Breast epithelium (tissue), 4 donors: Measurements from ENCODE around the gene FCHSD2. TPM values are rescaled to one million over a fixed set of nuclear protein-coding genes. Genes with fewer than 3 reads are reported as not detected.

Experiments
- DNase-seq, 2 donors: peaks; one replicate each; pipeline ENCODE4 v3.0.0-alpha.2; 2019; ENCODE audit warnings: low spot score in 2 of 2
- H3K27ac ChIP-seq, 2 donors: fragments of 200-600 bp; sonication (generic) in 1 of 2; one replicate each; pipeline ENCODE4 v1.5.1; 2016 to 2019; ENCODE audit warnings: mild to moderate bottlenecking in 1 of 2
- H3K27me3 ChIP-seq, 2 donors: fragments of 200-600 bp; sonication (generic) in 1 of 2; one replicate each; pipeline versions ENCODE4 v1.5.1 to v1.6.0; 2017 to 2019; ENCODE audit warnings: control low read depth in 1 of 2, mild to moderate bottlenecking in 1 of 2
- H3K36me3 ChIP-seq: fragments of 200-600 bp; one replicate; pipeline ENCODE4 v1.5.1; 2019
- H3K4me1 ChIP-seq, 2 donors: fragments of 200-600 bp; sonication (generic); one replicate each; pipeline ENCODE4 v1.5.1; 2016 to 2019; ENCODE audit warnings: control low read depth in 1 of 2
- H3K4me3 ChIP-seq, 3 donors: fragments of 200-600 bp; sonication (generic); 1 replicate in 2 of 3; 2 replicates in 1 of 3; pipeline ENCODE4 v1.5.1; 2016 to 2019; ENCODE audit warnings: mild to moderate bottlenecking in 3 of 3, moderate library complexity in 2 of 3
- H3K9me3 ChIP-seq, 2 donors: fragments of 200-600 bp; sonication (generic) in 1 of 2; one replicate each; pipeline ENCODE4 v1.5.1; 2016 to 2019; ENCODE audit warnings: control low read depth in 1 of 2
- POLR2A ChIP-seq: fragments of 450-650 bp; IDR thresholded peaks from one replicate; pipeline ENCODE4 v1.6.1; 2016; ENCODE audit warnings: antibody characterized with exemption, mild to moderate bottlenecking, moderate library complexity
- POLR2AphosphoS5 ChIP-seq, 3 donors: sonication (generic); formaldehyde crosslinking; IDR thresholded peaks; one replicate each; pipeline ENCODE4 v1.6.1; 2017; ENCODE audit warnings: antibody characterized with exemption in 3 of 3
- intact Hi-C: fragments of 100-400 bp; cut with DNase I; formaldehyde crosslinking; loops from one replicate; pipeline ENCODE4 v1.15.1; 2023; ENCODE audit warnings: low total_unique reads
- total RNA-seq, 3 donors: library from RNA; depleted of rRNA; stranded (reverse); fragments of >200 nt; gene quantifications; one replicate each; pipeline ENCODE4 v1.1.0, GENCODE V29; 2016
- TF ChIP-seq, protein P1 (sequence below), 3 donors: fragments of 450-650 bp; IDR thresholded peaks; one replicate each; pipeline ENCODE4 v1.5.1; 2016 to 2017; ENCODE audit warnings: antibody characterized with exemption in 3 of 3, mild to moderate bottlenecking in 3 of 3, moderate library complexity in 3 of 3

FCHSD2 gene
- total RNA-seq, 3 donors from 2014 or later, result 15.5 to 23.4 (median 19.0) TPM

- H3K4me1 ChIP-seq, result no peaks in the 10 kb centered on the region
- intact Hi-C loops, result no loop called here
- no peak overlapping the region for H3K27ac ChIP-seq
- H3K27me3 ChIP-seq, result no peaks in the 10 kb centered on the region
- H3K4me3 ChIP-seq, result no peak overlapping the region
- H3K36me3 ChIP-seq, result no peaks in the 10 kb centered on the region
- no peak for DNase-seq
- no peaks in the 10 kb centered on the region for H3K9me3 ChIP-seq
- TF ChIP-seq POLR2AphosphoS5 (IDR thresholded peaks at IDR 0.05) (no peak), POLR2A (no peak)
- TF ChIP-seq, protein P1, sequence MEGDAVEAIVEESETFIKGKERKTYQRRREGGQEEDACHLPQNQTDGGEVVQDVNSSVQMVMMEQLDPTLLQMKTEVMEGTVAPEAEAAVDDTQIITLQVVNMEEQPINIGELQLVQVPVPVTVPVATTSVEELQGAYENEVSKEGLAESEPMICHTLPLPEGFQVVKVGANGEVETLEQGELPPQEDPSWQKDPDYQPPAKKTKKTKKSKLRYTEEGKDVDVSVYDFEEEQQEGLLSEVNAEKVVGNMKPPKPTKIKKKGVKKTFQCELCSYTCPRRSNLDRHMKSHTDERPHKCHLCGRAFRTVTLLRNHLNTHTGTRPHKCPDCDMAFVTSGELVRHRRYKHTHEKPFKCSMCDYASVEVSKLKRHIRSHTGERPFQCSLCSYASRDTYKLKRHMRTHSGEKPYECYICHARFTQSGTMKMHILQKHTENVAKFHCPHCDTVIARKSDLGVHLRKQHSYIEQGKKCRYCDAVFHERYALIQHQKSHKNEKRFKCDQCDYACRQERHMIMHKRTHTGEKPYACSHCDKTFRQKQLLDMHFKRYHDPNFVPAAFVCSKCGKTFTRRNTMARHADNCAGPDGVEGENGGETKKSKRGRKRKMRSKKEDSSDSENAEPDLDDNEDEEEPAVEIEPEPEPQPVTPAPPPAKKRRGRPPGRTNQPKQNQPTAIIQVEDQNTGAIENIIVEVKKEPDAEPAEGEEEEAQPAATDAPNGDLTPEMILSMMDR (IDR thresholded peaks at IDR 0.05), result no peak
Measured at GRCh38 chr11:72959998-72960731, 182.0 kb downstream of the FCHSD2 start.

GRCh38 chr11:72958791-72959190 lies 183.3 kb downstream of the FCHSD2 start:
- intact Hi-C loops, result no loop called here
- Histone ChIP-seq H3K4me3 (no peak overlapping the region), H3K4me1 (no peaks in the 10 kb centered on the region), H3K27me3 (no peaks in the 10 kb centered on the region), H3K36me3 (no peaks in the 10 kb centered on the region), H3K9me3 (no peaks in the 10 kb centered on the region), H3K27ac (no peak overlapping the region)
- TF ChIP-seq POLR2AphosphoS5 (IDR thresholded peaks at IDR 0.05) (no peak), POLR2A (no peak)
- TF ChIP-seq, protein P1 (IDR thresholded peaks at IDR 0.05), result no peak
- no peak for DNase-seq

GRCh38 chr11:72955466-72955865 lies 186.7 kb downstream of the FCHSD2 start:
- intact Hi-C loops, result no loop called here
- TF ChIP-seq POLR2A, result no peak
- no peak for TF ChIP-seq POLR2AphosphoS5 (IDR thresholded peaks at IDR 0.05)
- TF ChIP-seq, protein P1 (IDR thresholded peaks at IDR 0.05), result no peak
- no peaks in the 10 kb centered on the region for H3K4me1 ChIP-seq

DNA sequence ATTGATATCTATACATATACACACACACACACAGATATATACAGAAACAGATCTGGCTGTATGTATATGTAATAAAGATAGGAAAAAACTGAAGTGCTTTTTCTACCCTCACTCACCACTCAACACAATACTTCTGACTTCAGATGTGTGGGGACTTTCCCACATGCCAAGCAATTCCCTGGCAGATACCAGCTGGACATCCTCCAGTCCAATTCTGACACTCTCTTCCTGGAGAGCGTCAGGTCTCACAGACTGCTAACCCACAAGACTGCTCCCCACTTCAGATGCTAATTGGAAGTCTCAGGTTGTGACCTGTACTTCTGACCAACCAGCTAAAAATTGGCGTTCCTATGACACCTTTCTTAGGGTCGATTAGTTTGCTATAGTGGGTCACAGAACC lies 187.3 kb downstream of the FCHSD2 start:
- Histone ChIP-seq H3K36me3 (no peaks in the 10 kb centered on the region), H3K4me1 (no peaks in the 10 kb centered on the region), H3K27ac (no peak overlapping the region), H3K4me3 (no peak overlapping the region), H3K27me3 (no peaks in the 10 kb centered on the region), H3K9me3 (no peaks in the 10 kb centered on the region)
- TF ChIP-seq POLR2A (no peak), POLR2AphosphoS5 (IDR thresholded peaks at IDR 0.05) (no peak)
- TF ChIP-seq, protein P1 (IDR thresholded peaks at IDR 0.05), result no peak
- DNase-seq, result no peak
- intact Hi-C loops, result no loop called here

More at GRCh38 chr11:72955466-72955865, 186.7 kb downstream of the FCHSD2 start:
- Histone ChIP-seq H3K9me3 (no peaks in the 10 kb centered on the region), H3K27ac (no peak overlapping the region), H3K27me3 (no peaks in the 10 kb centered on the region), H3K4me3 (no peak overlapping the region), H3K36me3 (no peaks in the 10 kb centered on the region)
- no peak for DNase-seq

- Histone ChIP-seq H3K27me3 (no peaks in the 10 kb centered on the region), H3K27ac (no peak overlapping the region), H3K9me3 (no peaks in the 10 kb centered on the region), H3K4me3 (no peak overlapping the region), H3K36me3 (no peaks in the 10 kb centered on the region), H3K4me1 (no peaks in the 10 kb centered on the region)
- TF ChIP-seq POLR2A (no peak), POLR2AphosphoS5 (IDR thresholded peaks at IDR 0.05) (no peak)
- TF ChIP-seq, protein P1 (IDR thresholded peaks at IDR 0.05), result no peak
- no peak for DNase-seq
- intact Hi-C loops, result no loop called here
Measured at GRCh38 chr11:72953637-72954036, 188.5 kb downstream of the FCHSD2 start.
